Stomach (tissue), 9 donors: ENCODE data around the gene ITGAL. TPM values are rescaled to one million over a fixed set of nuclear protein-coding genes. Genes with fewer than 3 reads are reported as not detected.
"Not testable (repeated sequence)": the region's sequence is repeated elsewhere in the genome, so short reads cannot be mapped to it uniquely, and the experiment has no call there.

Experiments
- DNase-seq, 2 donors: peaks; one replicate each; pipeline versions ENCODE4 v3.0.0 to v3.0.0-alpha.2; 2013 to 2019
- H3K27ac ChIP-seq, 5 donors: fragments of 200-600 bp in 4 of 5; sonication (generic) in 4 of 5; one replicate each; pipeline ENCODE4 v1.5.1; 2013 to 2019; ENCODE audit warnings: mild to moderate bottlenecking in 1 of 5, moderate library complexity in 1 of 5
- H3K27me3 ChIP-seq, 3 donors: fragments of 200-600 bp; sonication (generic); one replicate each; pipeline ENCODE4 v1.5.1; 2017 to 2019; ENCODE audit warnings: mixed run types in 1 of 3
- H3K36me3 ChIP-seq, 4 donors: fragments of 200-600 bp; sonication (generic); 1 replicate in 3 of 4; 2 replicates in 1 of 4; pipeline ENCODE4 v1.5.1; 2016 to 2019
- H3K4me1 ChIP-seq, 4 donors: fragments of 200-600 bp; sonication (generic); one replicate each; pipeline ENCODE4 v1.5.1; 2016 to 2019
- H3K4me3 ChIP-seq, 4 donors: fragments of 200-600 bp; sonication (generic) in 3 of 4; one replicate each; pipeline ENCODE4 v1.5.1; 2016 to 2019; ENCODE audit warnings: mild to moderate bottlenecking in 1 of 4
- H3K9me3 ChIP-seq, 4 donors: fragments of 200-600 bp; sonication (generic); one replicate each; pipeline ENCODE4 v1.5.1; 2016 to 2019
- CTCF ChIP-seq, 7 experiments: fragments of 450-650 bp in 4 of 7; fragments of 200-600 bp in 3 of 7; sonication (generic) in 3 of 7; IDR thresholded peaks; one replicate each; pipeline ENCODE4 v1.5.1; 2016 to 2019; ENCODE audit warnings: antibody characterized with exemption in 7 of 7, control low read depth in 2 of 7, mild to moderate bottlenecking in 1 of 7
- EP300 ChIP-seq: sonication (generic); formaldehyde crosslinking; IDR thresholded peaks from one replicate; pipeline ENCODE4 v1.6.1; 2017; ENCODE audit warnings: antibody characterized with exemption
- POLR2A ChIP-seq, 4 donors: fragments of 450-650 bp; IDR thresholded peaks; one replicate each; pipeline ENCODE4 v1.6.1; 2016; ENCODE audit warnings: antibody characterized with exemption in 4 of 4, control low read depth in 2 of 4, mild to moderate bottlenecking in 1 of 4, moderate library complexity in 1 of 4
- POLR2AphosphoS5 ChIP-seq, 3 donors: sonication (generic); formaldehyde crosslinking; IDR thresholded peaks; one replicate each; pipeline ENCODE4 v1.6.1; 2016; ENCODE audit warnings: antibody characterized with exemption in 3 of 3
- WGBS, 5 donors: extraction: QIAGEN DNeasy Blood & Tissue Kit in 3 of 5; methylation state at CpG; one replicate each; pipeline versions ENCODE4 v1.1.5 to v1.1.7; 2013 to 2018; 5-methylcytosine and 5-hydroxymethylcytosine counted together
- intact Hi-C: fragments of 100-400 bp; cut with DNase I; formaldehyde crosslinking; loops from one replicate; pipeline ENCODE4 v1.15.1; 2023; ENCODE audit warnings: low total_unique reads
- polyA plus RNA-seq, 3 donors: library from polyadenylated mRNA; stranded (reverse); fragments of 200-250 nt; gene quantifications; one replicate each; pipeline ENCODE4 v1.2.3, GENCODE V29; 2013
- total RNA-seq, 5 donors: library from RNA; depleted of rRNA; stranded (reverse); fragments of >200 nt; gene quantifications; one replicate each; pipeline versions ENCODE4 v1.1.0 to v1.2.3, GENCODE V29; 2014 to 2016
- donor health status: healthy with polysubstance abuse.
- donor health status: Bipolar disorder and iron deficiency.
- donor health status: healthy.

The ITGAL gene
- total and polyA plus RNA-seq, 8 donors: 1.2 to 256 (median 6.8) TPM

GRCh38 chr16:30445408-30446202 lies 26.9 kb upstream of the ITGAL start, which contains the start of gene SEPHS2:
TSS of gene SEPHS2 (minus strand) at chr16:30445874. CDS start at chr16:30445727, 147 bp downstream.
- 0 to 1% (median 0%) methylated on average over 21 to 59 of the region's 59 CpGs for WGBS, 5 donors
- Histone ChIP-seq H3K4me1 (peaks cover 19 to 51% (median 44%) of the 10 kb centered on the region in 4 donors), H3K4me3 (peak within 1 kb of the TSS; percentile 73 to 99 (median 88)), H3K27me3 (no peaks in the 10 kb centered on the region), H3K36me3 (peaks cover 3 to 18% (median 11%) of the 10 kb centered on the region in 4 donors), H3K27ac (peak within 1 kb of the TSS; percentile 95 to 99 (median 98)), H3K9me3 (no peaks in the 10 kb centered on the region)
- no peak for TF ChIP-seq EP300
- TF ChIP-seq POLR2A (IDR thresholded peaks at IDR 0.05): peak in 2 of 4 donors; percentile 88 to 95
- peak; percentile 79 to 99 (median 98) for TF ChIP-seq POLR2AphosphoS5 (IDR thresholded peaks at IDR 0.05)
- TF ChIP-seq CTCF (IDR thresholded peaks at IDR 0.05): peak in 3 of 7 experiments; percentile 6 to 33 (median 18)
- DNase-seq: peak; percentile 98 to 99
- intact Hi-C loops: no loop called here

GRCh38 chr16:30446203-30446595 lies 26.3 kb upstream of the ITGAL start:
- intact Hi-C loops: no loop called here
- peak overlapping the region; percentile 73 to 99 (median 88) for H3K4me3 ChIP-seq
- TF ChIP-seq POLR2AphosphoS5 (IDR thresholded peaks at IDR 0.05) (no peak), CTCF (IDR thresholded peaks at IDR 0.05) (no peak), EP300 (no peak), POLR2A (IDR thresholded peaks at IDR 0.05) (no peak)
- no peaks in the 10 kb centered on the region for H3K9me3 ChIP-seq
- peaks cover 3 to 18% (median 11%) of the 10 kb centered on the region in 4 donors for H3K36me3 ChIP-seq
- DNase-seq: no peak
- peaks cover 19 to 51% (median 44%) of the 10 kb centered on the region in 4 donors for H3K4me1 ChIP-seq
- peak overlapping the region; percentile 78 to 99 (median 98) for H3K27ac ChIP-seq
- H3K27me3 ChIP-seq: no peaks in the 10 kb centered on the region
- whole genome bisulfite sequencing, 5 donors: 68 to 77% (median 76%) methylated on average over 10 of the region's 10 CpGs

- peak overlapping the region; percentile 32 to 98 (median 64) for H3K27ac ChIP-seq
Observed at GRCh38 chr16:30447512-30448226, 24.9 kb upstream of the ITGAL start.

GRCh38 chr16:30449116-30449435 lies 23.5 kb upstream of the ITGAL start:
- Histone ChIP-seq H3K4me3 (no peak overlapping the region), H3K4me1 (peaks cover 15 to 44% (median 36%) of the 10 kb centered on the region in 4 donors), H3K27ac (no peak overlapping the region), H3K36me3 (peaks cover 0 to 1% (median under 1%) of the 10 kb centered on the region in 4 donors), H3K27me3 (no peaks in the 10 kb centered on the region), H3K9me3 (no peaks in the 10 kb centered on the region)
- no peak for TF ChIP-seq CTCF (IDR thresholded peaks at IDR 0.05)
- TF ChIP-seq EP300: no peak
- TF ChIP-seq POLR2A (IDR thresholded peaks at IDR 0.05): no peak
- DNase-seq: no peak
- intact Hi-C loops: no loop called here
- WGBS, 5 donors: 86 to 94% (median 94%) methylated on average over 3 of the region's 3 CpGs

More at GRCh38 chr16:30447512-30448226, 24.9 kb upstream of the ITGAL start:
- H3K27me3 ChIP-seq: no peaks in the 10 kb centered on the region
- H3K4me1 ChIP-seq: peaks cover 19 to 52% (median 46%) of the 10 kb centered on the region in 4 donors
- intact Hi-C loops: no loop called here
- H3K9me3 ChIP-seq: no peaks in the 10 kb centered on the region
- WGBS, 5 donors: 42 to 69% (median 47%) methylated on average over 12 of the region's 12 CpGs
- H3K36me3 ChIP-seq: peaks cover 3 to 16% (median 8%) of the 10 kb centered on the region in 4 donors
- no peak for TF ChIP-seq EP300
- TF ChIP-seq POLR2AphosphoS5 (IDR thresholded peaks at IDR 0.05): peak in 1 of 3 donors; percentile 31
- peak in 1 of 2 donors; percentile 74 for DNase-seq
- no peak overlapping the region for H3K4me3 ChIP-seq

GRCh38 chr16:30452709-30453580 lies 19.6 kb upstream of the ITGAL start:
- H3K4me3 ChIP-seq, DNase-seq, H3K36me3 ChIP-seq, intact Hi-C loops, H3K9me3 ChIP-seq, H3K27ac ChIP-seq, H3K27me3 ChIP-seq: not testable (repeated sequence)
- peaks cover 0 to 12% (median 9%) of the 10 kb centered on the region in 4 donors for H3K4me1 ChIP-seq
- WGBS, 5 donors: 47 to 63% (median 53%) methylated on average over 20 of the region's 20 CpGs
